Right lobe of liver (tissue), 6 donors: ENCODE measurements around the gene SC5D. TPM values are rescaled to one million over a fixed set of nuclear protein-coding genes. Genes with fewer than 3 reads are reported as not detected.

Source experiments
- ATAC-seq, 4 donors: fragments of 200-7000 bp; cut with Tn5 transposase; one replicate each; pipeline ENCODE4 v1.9.1; 2020; ENCODE audit warnings: mild to moderate bottlenecking in 4 of 4, moderate library complexity in 4 of 4
- DNase-seq, 3 donors: peaks; one replicate each; pipeline ENCODE4 v3.0.0-alpha.2; 2020
- H3K27ac ChIP-seq, 3 donors: fragments of 200-600 bp; one replicate each; pipeline ENCODE4 v1.8.0; 2022
- H3K27me3 ChIP-seq, 2 donors: fragments of 200-600 bp; one replicate each; pipeline ENCODE4 v1.8.0; 2022
- H3K36me3 ChIP-seq, 4 donors: fragments of 200-600 bp; sonication (generic) in 1 of 4; one replicate each; pipeline versions ENCODE4 v1.5.1 to v1.8.0; 2017 to 2022; ENCODE audit warnings: control low read depth in 1 of 4
- H3K4me1 ChIP-seq, 4 donors: fragments of 200-600 bp; sonication (generic) in 1 of 4; one replicate each; pipeline versions ENCODE4 v1.5.1 to v1.8.0; 2017 to 2022; ENCODE audit warnings: control low read depth in 1 of 4
- H3K4me3 ChIP-seq, 3 donors: fragments of 200-600 bp; one replicate each; pipeline ENCODE4 v1.8.0; 2022
- H3K9me3 ChIP-seq, 4 donors: fragments of 200-600 bp; sonication (generic) in 1 of 4; one replicate each; pipeline versions ENCODE4 v1.5.1 to v1.8.0; 2017 to 2022; ENCODE audit warnings: control low read depth in 1 of 4
- POLR2A ChIP-seq: fragments of 450-650 bp; IDR thresholded peaks from one replicate; pipeline ENCODE4 v1.6.1; 2017; ENCODE audit warnings: antibody characterized with exemption, mild to moderate bottlenecking
- WGBS: methylation state at CpG from one replicate; pipeline ENCODE4 v1.1.6; 2018; ENCODE audit warnings: low coverage, low lambda C conversion rate; ENCODE audit not compliant: insufficient coverage; ENCODE audit errors: missing lambda C conversion rate; 5-methylcytosine and 5-hydroxymethylcytosine counted together
- intact Hi-C, 2 donors: fragments of 100-400 bp; cut with DNase I; formaldehyde crosslinking; loops; one replicate each; pipeline versions ENCODE4 v1.11.2 to v1.14.1; 2022
- total RNA-seq, 6 experiments: library from RNA; depleted of rRNA in 2 of 6; stranded (reverse); fragments of >200 nt in 2 of 6; fragmentation: NEBNext Ultra II Directional in 3 of 6; extraction: Animal tissue kit (Norgen Biotek cat#: 25700) in 3 of 6; gene quantifications; one replicate each; pipeline versions ENCODE4 v1.1.0 to v1.2.4, GENCODE V29; 2016 to 2023
- TF ChIP-seq, protein P1 (sequence below), 4 donors: fragments of 200-600 bp in 3 of 4; fragments of 450-650 bp in 1 of 4; IDR thresholded peaks; one replicate each; pipeline versions ENCODE4 v1.5.1 to v1.8.0; 2016 to 2022; ENCODE audit warnings: antibody characterized with exemption in 4 of 4, mild to moderate bottlenecking in 2 of 4
- donor health status: DM: no; HTN: yes; CAD: no.
- donor health status: DM: no; HTN: no; CAD: no.
- donor health status: DM: no; HTN: no; CAD: no.
- donor health status: DM: no; HTN: yes; CAD: no.
- donor health status: DM: no; HTN: yes; CAD: no.

The SC5D gene
- total RNA-seq, 6 experiments from 2014 or later: 58.9 to 126 (median 82.1) TPM

- DNase-seq (no peak), ATAC-seq (peak in 1 of 4 donors; percentile 33)
- peaks cover 0 to 9% (median 0%) of the 10 kb centered on the region in 4 donors for H3K4me1 ChIP-seq
- intact Hi-C loops: no loop called here
- H3K9me3 ChIP-seq: no peaks in the 10 kb centered on the region
- no peaks in the 10 kb centered on the region for H3K27me3 ChIP-seq
- WGBS: 39% methylated on average over 2 of the region's 5 CpGs
- TF ChIP-seq, protein P1, sequence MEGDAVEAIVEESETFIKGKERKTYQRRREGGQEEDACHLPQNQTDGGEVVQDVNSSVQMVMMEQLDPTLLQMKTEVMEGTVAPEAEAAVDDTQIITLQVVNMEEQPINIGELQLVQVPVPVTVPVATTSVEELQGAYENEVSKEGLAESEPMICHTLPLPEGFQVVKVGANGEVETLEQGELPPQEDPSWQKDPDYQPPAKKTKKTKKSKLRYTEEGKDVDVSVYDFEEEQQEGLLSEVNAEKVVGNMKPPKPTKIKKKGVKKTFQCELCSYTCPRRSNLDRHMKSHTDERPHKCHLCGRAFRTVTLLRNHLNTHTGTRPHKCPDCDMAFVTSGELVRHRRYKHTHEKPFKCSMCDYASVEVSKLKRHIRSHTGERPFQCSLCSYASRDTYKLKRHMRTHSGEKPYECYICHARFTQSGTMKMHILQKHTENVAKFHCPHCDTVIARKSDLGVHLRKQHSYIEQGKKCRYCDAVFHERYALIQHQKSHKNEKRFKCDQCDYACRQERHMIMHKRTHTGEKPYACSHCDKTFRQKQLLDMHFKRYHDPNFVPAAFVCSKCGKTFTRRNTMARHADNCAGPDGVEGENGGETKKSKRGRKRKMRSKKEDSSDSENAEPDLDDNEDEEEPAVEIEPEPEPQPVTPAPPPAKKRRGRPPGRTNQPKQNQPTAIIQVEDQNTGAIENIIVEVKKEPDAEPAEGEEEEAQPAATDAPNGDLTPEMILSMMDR (IDR thresholded peaks at IDR 0.05): no peak
- TF ChIP-seq POLR2A: no peak
- H3K4me3 ChIP-seq: no peak overlapping the region
- H3K27ac ChIP-seq: no peak overlapping the region
- H3K36me3 ChIP-seq: no peaks in the 10 kb centered on the region
Observed at GRCh38 chr11:121347813-121348212, 55.2 kb downstream of the SC5D start.

DNA sequence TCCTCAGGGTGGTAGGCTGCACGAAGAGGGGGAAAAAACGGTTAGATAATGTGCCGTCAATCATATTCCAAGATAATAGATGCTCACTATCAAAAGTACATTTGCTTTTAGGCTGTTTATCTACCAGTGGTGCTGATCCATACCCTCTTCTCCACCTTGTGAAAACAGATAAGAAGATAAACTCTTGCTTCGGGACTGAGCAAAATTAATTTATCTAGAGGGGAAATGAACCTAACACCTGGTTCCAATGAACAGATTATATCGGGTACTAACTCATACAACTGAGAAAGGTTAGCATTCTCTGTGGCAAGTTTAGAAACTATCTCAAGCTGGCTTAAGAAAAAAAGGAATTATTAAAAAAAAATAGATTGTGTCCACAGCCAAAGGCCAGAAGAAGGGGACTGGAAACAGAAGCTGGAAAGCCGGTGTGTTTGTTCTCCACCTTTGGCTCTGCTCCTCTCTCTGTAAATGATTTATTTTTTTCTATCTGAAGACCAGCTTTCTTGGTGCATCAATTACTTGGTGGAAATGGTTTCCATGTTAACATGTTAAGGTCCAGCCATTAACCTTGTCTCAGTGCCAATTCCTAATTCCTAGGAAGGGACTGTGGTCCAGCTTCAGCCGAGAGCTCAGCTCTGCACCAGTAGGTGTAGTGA lies 55.8 kb downstream of the SC5D start:
- Histone ChIP-seq H3K9me3 (no peaks in the 10 kb centered on the region), H3K27ac (no peak overlapping the region), H3K36me3 (no peaks in the 10 kb centered on the region), H3K27me3 (no peaks in the 10 kb centered on the region), H3K4me3 (no peak overlapping the region), H3K4me1 (peaks cover 0 to 9% (median 0%) of the 10 kb centered on the region in 4 donors)
- DNase-seq (no peak), ATAC-seq (peak; percentile 60 to 89 (median 83))
- WGBS: 33% methylated on average over 7 of the region's 7 CpGs
- intact Hi-C loops: no loop called here
- TF ChIP-seq, protein P1 (IDR thresholded peaks at IDR 0.05): no peak
- TF ChIP-seq POLR2A: no peak

DNA sequence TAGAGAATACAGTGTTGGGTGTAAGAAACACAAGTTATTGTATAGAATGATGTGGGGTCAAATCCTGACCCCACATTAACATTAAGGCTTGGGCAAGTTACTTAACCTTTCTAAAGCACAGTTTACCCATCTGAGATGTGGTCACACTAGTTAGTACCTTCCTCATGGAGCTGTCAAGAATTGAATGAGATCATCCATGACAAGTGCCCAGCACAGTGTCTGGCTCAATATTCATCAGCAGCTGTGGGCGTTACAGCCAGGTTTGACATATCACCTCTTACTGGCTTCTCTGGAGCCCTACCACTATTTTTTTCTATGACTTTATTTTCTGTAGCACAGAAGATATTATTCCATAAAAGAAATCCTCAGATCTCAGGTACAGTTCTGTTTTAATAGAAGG lies 57.2 kb downstream of the SC5D start:
- Histone ChIP-seq H3K9me3 (no peaks in the 10 kb centered on the region), H3K4me1 (peaks cover 0 to 11% (median 0%) of the 10 kb centered on the region in 4 donors), H3K27me3 (no peaks in the 10 kb centered on the region), H3K4me3 (no peak overlapping the region), H3K27ac (no peak overlapping the region), H3K36me3 (no peaks in the 10 kb centered on the region)
- no peak for DNase-seq
- intact Hi-C loops: no loop called here
- 88% methylated on average over 1 of the region's 1 CpG for WGBS
- TF ChIP-seq, protein P1 (IDR thresholded peaks at IDR 0.05): no peak
- TF ChIP-seq POLR2A: no peak
- ATAC-seq: no peak

DNA sequence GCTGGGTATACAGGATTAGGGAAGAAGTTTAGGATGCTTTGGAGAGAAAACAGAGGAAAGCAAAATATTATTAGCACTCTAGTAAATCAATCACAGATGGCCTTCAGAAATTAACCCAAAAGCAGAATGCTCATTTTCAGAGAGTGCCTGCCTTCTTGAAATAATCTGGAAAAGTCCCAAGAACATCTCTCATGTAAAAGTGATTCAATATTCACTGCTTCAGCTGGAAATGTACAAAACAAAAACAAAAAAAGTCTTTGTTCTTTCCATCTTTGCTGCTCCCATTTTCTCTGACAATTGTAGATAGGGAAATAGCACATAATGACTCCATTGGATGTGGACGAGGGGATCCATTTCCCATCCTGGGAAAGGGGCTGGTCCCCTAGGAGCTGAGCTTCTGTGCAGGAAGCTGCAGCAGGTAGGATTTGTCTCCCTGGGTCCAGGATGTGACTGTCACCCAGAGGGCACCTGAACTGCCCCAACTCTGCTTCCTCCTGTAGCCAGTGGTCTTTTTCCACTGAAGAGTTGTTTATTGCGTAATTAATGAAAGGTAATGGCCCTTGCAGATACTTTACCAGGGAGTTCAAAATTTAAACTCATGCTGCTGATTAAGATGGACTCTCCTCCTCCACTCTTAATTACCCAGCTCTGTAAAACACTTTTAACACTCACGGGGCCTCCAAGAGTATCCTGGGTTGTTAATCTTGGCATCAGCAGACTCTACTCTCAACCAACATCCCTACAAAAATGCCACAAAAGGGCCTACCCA lies 57.9 kb downstream of the SC5D start:
- 90% methylated on average over 3 of the region's 3 CpGs for WGBS
- no peak for ATAC-seq

More for the DNA sequence above, 57.9 kb downstream of the SC5D start:
- no peak overlapping the region for H3K4me3 ChIP-seq
- no peak overlapping the region for H3K27ac ChIP-seq
- no peaks in the 10 kb centered on the region for H3K27me3 ChIP-seq
- no peaks in the 10 kb centered on the region for H3K36me3 ChIP-seq
- no peaks in the 10 kb centered on the region for H3K9me3 ChIP-seq
- intact Hi-C loops: no loop called here
- DNase-seq: no peak
- H3K4me1 ChIP-seq: peaks cover 0 to 16% (median 0%) of the 10 kb centered on the region in 4 donors
- TF ChIP-seq, protein P1 (IDR thresholded peaks at IDR 0.05): no peak
- TF ChIP-seq POLR2A: no peak
